H9 (cell line): ENCODE data around the gene BASP1. TPM values are rescaled to one million over a fixed set of nuclear protein-coding genes. Genes with fewer than 3 reads are reported as not detected.

Experiments
- DNase-seq: peaks from one replicate; pipeline ENCODE4 v3.0.0-alpha.2; 2017
- H2AFZ ChIP-seq: one replicate; pipeline ENCODE4 v1.6.1; 2013; ENCODE audit warnings: mild to moderate bottlenecking, low read length, control low read depth, moderate library complexity
- H2AK5ac ChIP-seq: 2 replicates; pipeline ENCODE4 v1.6.1; 2013; ENCODE audit warnings: low read length, control low read depth, mixed read lengths; ENCODE audit not compliant: insufficient read length
- H2BK120ac ChIP-seq: one replicate; pipeline ENCODE4 v1.6.1; 2013; ENCODE audit warnings: low read depth, mild to moderate bottlenecking, low read length, control low read depth, inconsistent platforms; ENCODE audit not compliant: poor library complexity, severe bottlenecking
- H2BK12ac ChIP-seq: 2 replicates; pipeline ENCODE4 v1.6.1; 2013; ENCODE audit warnings: low read length, control low read depth, mixed read lengths, low read depth; ENCODE audit not compliant: insufficient read length
- H2BK15ac ChIP-seq: 2 replicates; pipeline ENCODE4 v1.6.1; 2013; ENCODE audit warnings: low read depth, low read length, control low read depth
- H2BK20ac ChIP-seq: one replicate; pipeline ENCODE4 v1.6.1; 2013; ENCODE audit warnings: low read depth, mild to moderate bottlenecking, low read length, control low read depth, inconsistent platforms; ENCODE audit not compliant: poor library complexity, severe bottlenecking
- H2BK5ac ChIP-seq: 2 replicates; pipeline ENCODE4 v1.6.1; 2013; ENCODE audit warnings: low read length, control low read depth, mixed read lengths; ENCODE audit not compliant: insufficient read length
- H3K14ac ChIP-seq: 2 replicates; pipeline ENCODE4 v1.6.1; 2013; ENCODE audit warnings: low read length, control low read depth; ENCODE audit not compliant: insufficient read depth
- H3K18ac ChIP-seq: 2 replicates; pipeline ENCODE4 v1.6.1; 2013; ENCODE audit warnings: low read depth, mild to moderate bottlenecking, mixed read lengths, low read length, control low read depth; ENCODE audit not compliant: insufficient read length
- H3K23ac ChIP-seq: 2 replicates; pipeline ENCODE4 v1.6.1; 2013; ENCODE audit warnings: low read length, control low read depth, mixed read lengths, low read depth; ENCODE audit not compliant: insufficient read length
- H3K23me2 ChIP-seq: 2 replicates; pipeline ENCODE4 v1.6.1; 2013; ENCODE audit warnings: low read depth, mild to moderate bottlenecking, mixed read lengths, low read length, control low read depth; ENCODE audit not compliant: insufficient read length, poor library complexity, severe bottlenecking
- H3K27ac ChIP-seq: 2 replicates; pipeline ENCODE4 v1.5.1; 2013; ENCODE audit warnings: low read length, control low read depth, mixed read lengths, low read depth; ENCODE audit not compliant: insufficient read length
- H3K27me3 ChIP-seq: 2 replicates; pipeline ENCODE4 v1.6.1; 2013; ENCODE audit warnings: low read length, control low read depth, inconsistent platforms; ENCODE audit not compliant: insufficient read depth
- H3K4ac ChIP-seq: 2 replicates; pipeline ENCODE4 v1.6.1; 2013; ENCODE audit warnings: low read depth, mild to moderate bottlenecking, control low read depth, inconsistent platforms, low read length, moderate library complexity
- H3K4me1 ChIP-seq: 2 replicates; pipeline ENCODE4 v1.6.1; 2013; ENCODE audit warnings: low read length, control low read depth, inconsistent platforms; ENCODE audit not compliant: insufficient read depth
- H3K4me2 ChIP-seq: 2 replicates; pipeline ENCODE4 v1.6.1; 2013; ENCODE audit warnings: low read length, control low read depth, mixed read lengths; ENCODE audit not compliant: insufficient read length, insufficient read depth
- H3K56ac ChIP-seq: 2 replicates; pipeline ENCODE4 v1.6.1; 2013; ENCODE audit warnings: low read depth, mild to moderate bottlenecking, mixed read lengths, low read length, control low read depth; ENCODE audit not compliant: insufficient read length
- H3K79me1 ChIP-seq: 2 replicates; pipeline ENCODE4 v1.6.1; 2013; ENCODE audit warnings: low read depth, mild to moderate bottlenecking, moderate library complexity, low read length, control low read depth, inconsistent platforms; ENCODE audit not compliant: insufficient read depth, poor library complexity, severe bottlenecking
- H3K79me2 ChIP-seq: 2 replicates; pipeline ENCODE4 v1.6.1; 2013; ENCODE audit warnings: low read length, control low read depth, inconsistent platforms; ENCODE audit not compliant: insufficient read depth
- H3K9ac ChIP-seq: 2 replicates; pipeline ENCODE4 v1.6.1; 2013; ENCODE audit warnings: low read length, control low read depth, mixed read lengths; ENCODE audit not compliant: insufficient read length; ENCODE audit errors: extremely low read depth
- H3K9me3 ChIP-seq: one replicate; pipeline ENCODE4 v1.6.1; 2013; ENCODE audit warnings: low read depth, low read length, inconsistent platforms; ENCODE audit not compliant: control insufficient read depth
- H3T11ph ChIP-seq: one replicate; pipeline ENCODE4 v1.6.1; 2013; ENCODE audit warnings: mild to moderate bottlenecking, low read length, control low read depth, inconsistent platforms
- H4K20me1 ChIP-seq: one replicate; pipeline ENCODE4 v1.6.1; 2013; ENCODE audit not compliant: control insufficient read depth, insufficient read length, insufficient read depth
- H4K5ac ChIP-seq: 2 replicates; pipeline ENCODE4 v1.6.1; 2013; ENCODE audit warnings: low read depth, mild to moderate bottlenecking, mixed read lengths, low read length, control low read depth; ENCODE audit not compliant: insufficient read length
- H4K8ac ChIP-seq: replicated peaks from 2 replicates; pipeline ENCODE4 v1.6.1; 2013; ENCODE audit warnings: low read length, control low read depth, mixed read lengths, low read depth; ENCODE audit not compliant: insufficient read length
- H4K91ac ChIP-seq: 2 replicates; pipeline ENCODE4 v1.6.1; 2013; ENCODE audit warnings: low read depth, mild to moderate bottlenecking, moderate library complexity, mixed read lengths, low read length, control low read depth; ENCODE audit not compliant: insufficient read length
- H3K27ac Mint-ChIP-seq, 3 experiments: 2 replicates in 2 of 3; 3 replicates in 1 of 3; pipeline ENCODE4 v1.8.0; 2020 to 2021; ENCODE audit warnings: mixed read lengths in 3 of 3, mild to moderate bottlenecking in 1 of 3, moderate library complexity in 1 of 3
- H3K27me3 Mint-ChIP-seq: 2 replicates; pipeline ENCODE4 v1.8.0; 2021; ENCODE audit warnings: low read depth, mild to moderate bottlenecking, moderate library complexity, mixed read lengths
- H3K36me3 Mint-ChIP-seq, 3 experiments: 2 replicates in 2 of 3; 3 replicates in 1 of 3; pipeline ENCODE4 v1.8.0; 2020 to 2021; ENCODE audit warnings: low read depth in 3 of 3, mixed read lengths in 3 of 3; ENCODE audit not compliant: insufficient read depth in 1 of 3
- H3K4me1 Mint-ChIP-seq, 2 experiments: 2 replicates each; pipeline ENCODE4 v1.8.0; 2020; ENCODE audit warnings: mixed read lengths in 2 of 2
- H3K4me3 Mint-ChIP-seq, 2 experiments: 2 replicates in 1 of 2; 3 replicates in 1 of 2; pipeline ENCODE4 v1.8.0; 2020 to 2021; ENCODE audit warnings: mild to moderate bottlenecking in 2 of 2, mixed read lengths in 2 of 2, moderate library complexity in 1 of 2
- H3K9me3 Mint-ChIP-seq, 2 experiments: 2 replicates in 1 of 2; 3 replicates in 1 of 2; pipeline ENCODE4 v1.8.0; 2020; ENCODE audit warnings: mild to moderate bottlenecking in 2 of 2, mixed read lengths in 2 of 2, moderate library complexity in 1 of 2
- CTCF ChIP-seq: fragments of 200-600 bp; sonication (generic); conservative IDR thresholded peaks from 3 replicates; pipeline ENCODE4 v1.8.0; 2021; ENCODE audit warnings: antibody characterized with exemption, mild to moderate bottlenecking
- WGBS: extraction: QIAGEN DNeasy Blood & Tissue Kit; methylation state at CpG from one replicate; pipeline ENCODE4 v1.1.7; 2013; ENCODE audit warnings: missing lambda C conversion rate, low lambda C conversion rate, mixed read lengths; ENCODE audit not compliant: insufficient read length; ENCODE audit errors: extremely low coverage; 5-methylcytosine and 5-hydroxymethylcytosine counted together
- total RNA-seq: library from RNA; stranded (reverse); gene quantifications from 2 replicates; pipeline ENCODE4 v1.2.1, GENCODE V29; 2021

Gene BASP1
- total RNA-seq, 1 experiment from 2014 or later, result 180 TPM

- no peak for TF ChIP-seq CTCF
- Histone ChIP-seq H3K18ac (no peak overlapping the region), H3K23me2 (no peaks in the 10 kb centered on the region), H3K4me2 (no peak overlapping the region), H2AFZ (no peak overlapping the region), H3K23ac (no peak overlapping the region), H2BK12ac (no peak overlapping the region), H2BK5ac (no peak overlapping the region), H3K27ac (no peak overlapping the region), H3K9ac (no peak overlapping the region), H3K56ac (no peak overlapping the region), H3K14ac (no peak overlapping the region), H3K79me1 (peaks cover 8% of the 10 kb centered on the region), H4K20me1 (no peaks in the 10 kb centered on the region), H3T11ph (no peak overlapping the region), H3K9me3 (no peaks in the 10 kb centered on the region), H2AK5ac (no peak overlapping the region), H2BK120ac (no peak overlapping the region), H4K5ac (no peak overlapping the region), H3K4ac (no peak overlapping the region), H4K91ac (no peak overlapping the region), H2BK15ac (no peak overlapping the region), H2BK20ac (no peak overlapping the region), H3K27me3 (no peaks in the 10 kb centered on the region), H3K79me2 (peaks cover 57% of the 10 kb centered on the region), H4K8ac (no peak overlapping the region), H3K4me1 (peaks cover 6% of the 10 kb centered on the region)
- Mint-ChIP-seq H3K4me1 (peaks cover 44 to 57% of the 10 kb centered on the region in 2 experiments), H3K36me3 (peaks cover 34 to 73% (median 53%) of the 10 kb centered on the region in 3 experiments; a peak in 6 of 7 replicates), H3K27ac (peak overlapping the region; percentile 27 to 86 (median 50); a peak in 4 of 7 replicates), H3K9me3 (no peaks in the 10 kb centered on the region), H3K4me3 (no peak overlapping the region), H3K27me3 (no peaks in the 10 kb centered on the region)
- no peak for DNase-seq
- no CpG with 5 or more reads among the region's 4 CpGs for WGBS
Observed at GRCh38 chr5:17229313-17229712, 11.9 kb downstream of the BASP1 start.
